ENCODE data around the gene SPTBN4. TPM values are rescaled to one million over a fixed set of nuclear protein-coding genes. Genes with fewer than 3 reads are reported as not detected.

The SPTBN4 gene
- total and polyA plus RNA-seq, 2 of the 4 experiments (the other 2 are of a cell fraction), result 0.72 to 0.91 TPM

- no peak overlapping the region for H2BK20ac ChIP-seq (ENCODE audit: low read depth, low read length)
- in situ Hi-C loops (cut with MboI; ENCODE audit: low sequenced_read_pairs) (no loop called here), intact Hi-C loops (cut with micrococcal nuclease) (no loop called here), dilution Hi-C loops (cut with HindIII; ENCODE audit: low sequenced_read_pairs, unreplicated experiment) (no loop called here)
- no TSS peak for BruUV-seq (replicated peaks)
- no peak overlapping the region for H3K18ac ChIP-seq (ENCODE audit: low read depth, low read length)
- 75% methylated on average over 4 of the region's 5 CpGs; no CpG with 5 or more reads in 1 of the 2 experiments for WGBS, 2 experiments (ENCODE audit: extremely low coverage in 2 of 2, insufficient read length in 1 of 2)
- no peak overlapping the region for H4K5ac ChIP-seq (ENCODE audit: low read depth, low read length)
- no peak overlapping the region for H2BK15ac ChIP-seq (ENCODE audit: low read depth, low read length)
- POLR2A ChIA-PET (ENCODE audit: unreplicated experiment), result no interaction called here
- H3K9ac ChIP-seq (ENCODE audit: low read depth, low read length), result no peak overlapping the region
- no peak overlapping the region for H3K4me3 ChIP-seq (ENCODE audit: insufficient read depth, low read depth, low read length)
- no peak overlapping the region for H3K56ac ChIP-seq (ENCODE audit: extremely low read depth, insufficient read depth, low read length)
- DNase-seq (no peak), ATAC-seq (ENCODE audit: low read depth) (no peak)
- H2AK5ac ChIP-seq (ENCODE audit: low read depth, low read length), result no peak overlapping the region
- H3K14ac ChIP-seq (replicated peaks; ENCODE audit: low read depth, low read length), result no peak overlapping the region
- CTCF ChIA-PET, result interaction anchor here (2.9 kb wide), 1 partner anchor 12 kb away, joined by 10 read pairs; no protein-coding TSS in a partner anchor
- no peaks in the 10 kb centered on the region for H3K79me1 ChIP-seq (ENCODE audit: low read depth in 1 of 2, low read length in 2 of 2)
- H3K9me3 ChIP-seq (ENCODE audit: control insufficient read depth, insufficient read depth, low read length), result no peaks in the 10 kb centered on the region
- no peak overlapping the region for H4K91ac ChIP-seq (ENCODE audit: insufficient read depth, low read depth, low read length)
- H3K4ac ChIP-seq (ENCODE audit: low read depth, low read length), result no peak overlapping the region
- H3K9me1 ChIP-seq (ENCODE audit: insufficient read depth, low read length), result peaks cover 3% of the 10 kb centered on the region; the same call in 1 of the 2 replicates
- no peaks in the 10 kb centered on the region for H3K27me3 ChIP-seq (ENCODE audit: control insufficient read depth, insufficient read depth, low read length)
- no peaks in the 10 kb centered on the region for H4K20me1 ChIP-seq (ENCODE audit: insufficient read depth, low read length)
- no peak overlapping the region for H2BK120ac ChIP-seq (ENCODE audit: low read depth, low read length)
- TF ChIP-seq CTCF (conservative IDR thresholded peaks at IDR 0.05; ENCODE audit: low read depth, low read length) (no peak), POLR2A (IDR thresholded peaks at IDR 0.05; ENCODE audit: low read depth, low read length) (no peak), RAD21 (IDR thresholded peaks at IDR 0.05; ENCODE audit: low read length) (no peak), CEBPB (IDR thresholded peaks at IDR 0.05; ENCODE audit: low read depth, low read length) (no peak), BHLHE40 (IDR thresholded peaks at IDR 0.05; ENCODE audit: low read depth, low read length) (no peak), SMC3 (IDR thresholded peaks at IDR 0.05; ENCODE audit: low read depth, low read length) (no peak), MAZ (IDR thresholded peaks at IDR 0.05; ENCODE audit: borderline replicate concordance, low read depth, low read length) (no peak), MAFK (IDR thresholded peaks at IDR 0.05; ENCODE audit: low read depth, low read length) (no peak), USF2 (IDR thresholded peaks at IDR 0.05; ENCODE audit: low read depth, low read length) (no peak), RFX5 (IDR thresholded peaks at IDR 0.05; ENCODE audit: low read depth, low read length) (no peak)
- H2AK9ac ChIP-seq (replicated peaks; ENCODE audit: low read depth, low read length, poor library complexity), result peak overlapping the region; percentile 28
- no peak overlapping the region for H2AFZ ChIP-seq (replicated peaks; ENCODE audit: low read length, poor library complexity)
- H3K4me2 ChIP-seq (ENCODE audit: low read depth, low read length), result no peak overlapping the region
- no peak overlapping the region for H2BK5ac ChIP-seq (ENCODE audit: low read depth, low read length, poor library complexity, severe bottlenecking)
- H3K23ac ChIP-seq (ENCODE audit: low read depth, low read length), result no peak overlapping the region
- peaks cover 6% of the 10 kb centered on the region; the same call in 1 of the 2 replicates for H3K36me3 ChIP-seq (ENCODE audit: control insufficient read depth, insufficient read depth, low read length)
- H3K4me1 ChIP-seq (ENCODE audit: control insufficient read depth, insufficient read depth, low read length), result no peaks in the 10 kb centered on the region; the same call in 1 of the 2 replicates
- H4K8ac ChIP-seq (ENCODE audit: low read depth in 2 of 2, low read length in 2 of 2), result no peak overlapping the region
- no peak overlapping the region for H3K27ac ChIP-seq (ENCODE audit: insufficient read depth, low read length)
Measured at GRCh38 chr19:40452016-40452415, 14.8 kb upstream of the SPTBN4 start.
